WERI-Rb-1 (cell line): ENCODE data around the gene ADAMTS4.

Experiments used
- DNase-seq: peaks from one replicate; pipeline ENCODE4 v3.0.0-alpha.2; 2020
- H3K27ac ChIP-seq: fragments of 250-450 bp; sonication (Bioruptor Pico); 2 replicates; pipeline ENCODE4 v1.5.1; 2020; ENCODE audit warnings: mild to moderate bottlenecking, moderate library complexity
- H3K27me3 ChIP-seq: fragments of 250-450 bp; sonication (Bioruptor Pico); 2 replicates; pipeline ENCODE4 v1.5.1; 2021; ENCODE audit warnings: mild to moderate bottlenecking, low read depth, moderate library complexity; ENCODE audit not compliant: insufficient read depth, severe bottlenecking
- H3K36me3 ChIP-seq: fragments of 250-450 bp; sonication (Bioruptor Pico); 2 replicates; pipeline ENCODE4 v1.5.1; 2020; ENCODE audit warnings: mild to moderate bottlenecking, moderate library complexity
- H3K4me3 ChIP-seq: 2 replicates; pipeline ENCODE4 v1.5.1; 2011; ENCODE audit warnings: low read depth, mild to moderate bottlenecking, control low read depth, low read length
- H3K9me3 ChIP-seq: fragments of 250-450 bp; sonication (Bioruptor Pico); 2 replicates; pipeline ENCODE4 v1.5.1; 2021; ENCODE audit warnings: mild to moderate bottlenecking, moderate library complexity; ENCODE audit not compliant: severe bottlenecking
- TF ChIP-seq, protein P1 (sequence below): IDR thresholded peaks from 2 replicates; pipeline ENCODE4 v1.5.1; 2011; ENCODE audit warnings: low read depth, mild to moderate bottlenecking, control low read depth, inconsistent platforms, low read length

Gene ADAMTS4

DNA sequence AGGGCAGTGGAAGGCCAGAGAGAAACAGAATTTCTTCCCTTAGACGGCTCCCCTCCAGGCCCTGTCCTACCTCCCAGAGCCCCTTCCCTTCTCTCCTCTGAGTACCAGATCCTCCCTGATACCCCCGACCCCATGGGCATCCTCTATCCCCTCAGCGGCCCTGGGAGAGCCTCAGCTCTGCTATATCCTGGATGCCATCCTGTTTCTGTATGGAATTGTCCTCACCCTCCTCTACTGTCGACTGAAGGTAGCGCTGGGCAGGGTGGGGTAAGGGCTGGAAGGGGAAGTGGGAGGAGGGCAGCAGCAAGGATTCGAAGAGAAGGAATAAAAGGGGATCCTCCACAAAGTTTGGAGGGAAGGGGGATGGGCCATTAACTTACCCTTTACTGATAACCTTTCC lies 19.0 kb upstream of the ADAMTS4 start:
- H3K27me3 ChIP-seq: no peaks in the 10 kb centered on the region
- TF ChIP-seq, protein P1, sequence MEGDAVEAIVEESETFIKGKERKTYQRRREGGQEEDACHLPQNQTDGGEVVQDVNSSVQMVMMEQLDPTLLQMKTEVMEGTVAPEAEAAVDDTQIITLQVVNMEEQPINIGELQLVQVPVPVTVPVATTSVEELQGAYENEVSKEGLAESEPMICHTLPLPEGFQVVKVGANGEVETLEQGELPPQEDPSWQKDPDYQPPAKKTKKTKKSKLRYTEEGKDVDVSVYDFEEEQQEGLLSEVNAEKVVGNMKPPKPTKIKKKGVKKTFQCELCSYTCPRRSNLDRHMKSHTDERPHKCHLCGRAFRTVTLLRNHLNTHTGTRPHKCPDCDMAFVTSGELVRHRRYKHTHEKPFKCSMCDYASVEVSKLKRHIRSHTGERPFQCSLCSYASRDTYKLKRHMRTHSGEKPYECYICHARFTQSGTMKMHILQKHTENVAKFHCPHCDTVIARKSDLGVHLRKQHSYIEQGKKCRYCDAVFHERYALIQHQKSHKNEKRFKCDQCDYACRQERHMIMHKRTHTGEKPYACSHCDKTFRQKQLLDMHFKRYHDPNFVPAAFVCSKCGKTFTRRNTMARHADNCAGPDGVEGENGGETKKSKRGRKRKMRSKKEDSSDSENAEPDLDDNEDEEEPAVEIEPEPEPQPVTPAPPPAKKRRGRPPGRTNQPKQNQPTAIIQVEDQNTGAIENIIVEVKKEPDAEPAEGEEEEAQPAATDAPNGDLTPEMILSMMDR: no peak
- no peak overlapping the region for H3K4me3 ChIP-seq
- H3K36me3 ChIP-seq: peaks cover 22% of the 10 kb centered on the region
- no peak for DNase-seq
- peaks cover 2% of the 10 kb centered on the region for H3K9me3 ChIP-seq
- no peak overlapping the region for H3K27ac ChIP-seq

DNA sequence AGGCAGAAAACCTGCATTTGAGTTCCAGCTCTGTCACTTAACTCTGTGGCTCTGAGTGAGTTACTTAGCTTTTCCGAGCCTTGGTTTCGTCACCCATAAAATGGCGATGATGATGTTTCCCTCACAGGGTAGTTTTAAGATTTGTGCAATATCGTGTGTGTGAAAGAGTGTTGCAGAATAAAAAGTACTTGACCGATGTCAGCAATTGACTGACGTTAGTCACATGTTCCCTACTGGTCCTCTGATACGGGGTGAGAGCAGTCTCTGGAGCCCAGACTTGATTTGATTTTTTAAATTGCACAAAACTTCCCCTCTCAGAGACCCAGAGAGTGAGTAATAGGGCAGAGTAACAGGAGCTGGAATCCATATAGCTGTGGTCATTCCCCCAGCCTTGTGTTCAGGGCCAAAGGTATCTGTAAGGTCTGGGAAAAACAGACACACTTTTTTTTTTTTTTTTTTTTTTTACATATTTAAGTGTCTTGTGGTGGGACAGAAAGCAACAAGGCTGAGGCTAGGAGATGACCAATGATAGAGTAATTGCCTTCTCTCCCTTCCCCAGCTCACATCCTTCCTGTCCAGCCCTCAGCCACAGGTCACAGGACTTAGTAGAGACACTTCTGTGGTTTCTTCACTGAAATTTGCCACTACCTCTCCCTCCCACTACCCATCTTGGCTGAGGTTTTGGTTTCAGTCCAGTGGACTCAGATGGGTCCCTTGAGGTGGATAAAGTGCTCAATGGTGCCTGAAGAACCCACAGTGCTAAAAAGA lies 18.3 kb upstream of the ADAMTS4 start:
- Histone ChIP-seq H3K27ac (no peak overlapping the region), H3K36me3 (peaks cover 29% of the 10 kb centered on the region), H3K4me3 (no peak overlapping the region), H3K9me3 (peaks cover under 1% of the 10 kb centered on the region), H3K27me3 (no peaks in the 10 kb centered on the region)
- DNase-seq: no peak
- TF ChIP-seq, protein P1: no peak

DNA sequence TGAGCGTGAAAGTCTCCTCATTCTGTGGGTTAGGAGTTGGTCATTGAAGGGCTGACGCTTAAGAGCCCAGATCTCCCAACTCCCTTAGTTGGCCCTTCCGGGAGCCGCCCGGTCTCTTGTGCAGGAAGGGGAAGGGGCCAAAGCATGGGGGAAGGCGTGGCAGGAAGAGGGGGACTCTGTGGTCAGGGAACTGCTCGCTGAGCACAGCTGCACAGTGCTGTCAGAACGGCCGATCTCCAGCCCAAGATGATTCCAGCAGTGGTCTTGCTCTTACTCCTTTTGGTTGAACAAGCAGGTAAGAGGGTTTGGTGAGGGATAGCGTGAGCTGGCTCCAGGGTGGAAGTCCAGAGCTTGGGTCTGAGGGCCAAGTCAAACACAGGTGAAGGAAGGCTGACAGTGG lies 16.2 kb upstream of the ADAMTS4 start, which contains the start of gene FCER1G:
Gene FCER1G, plus strand, starts transcription at position 220 of the 400 bp plus-strand sequence. Its CDS starts 27 bp downstream, at position 247.
- no peaks in the 10 kb centered on the region for H3K9me3 ChIP-seq
- peaks cover 50% of the 10 kb centered on the region for H3K36me3 ChIP-seq
- no peak within 1 kb of the TSS for H3K27ac ChIP-seq
- no peaks in the 10 kb centered on the region for H3K27me3 ChIP-seq
- no peak within 1 kb of the TSS for H3K4me3 ChIP-seq
- TF ChIP-seq, protein P1: no peak
- no peak for DNase-seq

DNA sequence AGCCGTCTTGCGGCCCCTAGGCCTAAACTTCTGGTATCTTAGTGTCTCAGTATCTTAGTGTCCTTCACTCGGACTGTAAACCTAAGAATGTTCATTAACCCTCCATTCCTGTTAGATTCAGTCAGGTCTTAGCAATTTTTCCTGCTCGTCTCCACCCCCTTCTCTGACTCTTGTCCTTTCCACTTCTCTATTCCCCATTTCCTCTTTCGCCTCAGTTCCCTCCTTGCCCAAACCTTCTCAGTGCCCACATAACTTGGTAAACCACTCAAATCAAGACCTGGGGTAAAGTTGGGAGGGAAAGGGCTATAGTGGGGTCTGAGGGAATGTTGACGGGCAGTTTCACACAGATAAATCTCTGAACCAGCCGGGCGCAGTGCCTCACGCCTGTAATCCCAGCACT lies 15.5 kb upstream of the ADAMTS4 start:
- Histone ChIP-seq H3K27ac (no peak overlapping the region), H3K4me3 (no peak overlapping the region), H3K9me3 (no peaks in the 10 kb centered on the region), H3K27me3 (no peaks in the 10 kb centered on the region), H3K36me3 (peaks cover 57% of the 10 kb centered on the region)
- TF ChIP-seq, protein P1: no peak
- no peak for DNase-seq

DNA sequence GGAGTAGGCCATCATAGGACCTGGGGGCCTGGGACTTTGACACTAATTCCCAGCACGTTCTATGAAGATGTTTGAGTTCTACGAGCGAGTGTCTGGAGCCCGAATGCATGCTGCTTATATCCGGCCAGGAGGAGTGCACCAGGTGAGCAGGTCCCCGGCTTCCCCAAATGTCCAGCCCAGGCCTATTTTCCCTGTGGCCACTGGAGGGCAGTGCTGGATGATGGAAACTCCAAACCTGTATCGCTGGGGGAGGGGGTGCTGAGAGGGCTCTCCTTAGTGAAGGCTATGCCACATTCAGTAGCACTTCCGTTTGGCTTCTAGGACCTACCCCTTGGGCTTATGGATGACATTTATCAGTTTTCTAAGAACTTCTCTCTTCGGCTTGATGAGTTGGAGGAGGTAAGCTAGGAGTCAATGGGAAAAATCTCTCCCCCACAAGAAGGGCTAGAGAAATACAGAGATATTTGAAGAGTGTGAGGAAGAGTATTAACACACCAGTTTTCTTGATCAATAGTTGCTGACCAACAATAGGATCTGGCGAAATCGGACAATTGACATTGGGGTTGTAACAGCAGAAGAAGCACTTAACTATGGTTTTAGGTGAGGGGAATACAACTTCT lies 11.0 kb upstream of the ADAMTS4 start:
- TF ChIP-seq, protein P1: peak; percentile 98
- DNase-seq: peak; percentile 95
- H3K9me3 ChIP-seq: no peaks in the 10 kb centered on the region
- H3K27ac ChIP-seq: no peak overlapping the region
- H3K27me3 ChIP-seq: no peaks in the 10 kb centered on the region
- H3K4me3 ChIP-seq: no peak overlapping the region
- peaks cover 83% of the 10 kb centered on the region for H3K36me3 ChIP-seq
